ENCODE data around the gene EFR3B.

DNA sequence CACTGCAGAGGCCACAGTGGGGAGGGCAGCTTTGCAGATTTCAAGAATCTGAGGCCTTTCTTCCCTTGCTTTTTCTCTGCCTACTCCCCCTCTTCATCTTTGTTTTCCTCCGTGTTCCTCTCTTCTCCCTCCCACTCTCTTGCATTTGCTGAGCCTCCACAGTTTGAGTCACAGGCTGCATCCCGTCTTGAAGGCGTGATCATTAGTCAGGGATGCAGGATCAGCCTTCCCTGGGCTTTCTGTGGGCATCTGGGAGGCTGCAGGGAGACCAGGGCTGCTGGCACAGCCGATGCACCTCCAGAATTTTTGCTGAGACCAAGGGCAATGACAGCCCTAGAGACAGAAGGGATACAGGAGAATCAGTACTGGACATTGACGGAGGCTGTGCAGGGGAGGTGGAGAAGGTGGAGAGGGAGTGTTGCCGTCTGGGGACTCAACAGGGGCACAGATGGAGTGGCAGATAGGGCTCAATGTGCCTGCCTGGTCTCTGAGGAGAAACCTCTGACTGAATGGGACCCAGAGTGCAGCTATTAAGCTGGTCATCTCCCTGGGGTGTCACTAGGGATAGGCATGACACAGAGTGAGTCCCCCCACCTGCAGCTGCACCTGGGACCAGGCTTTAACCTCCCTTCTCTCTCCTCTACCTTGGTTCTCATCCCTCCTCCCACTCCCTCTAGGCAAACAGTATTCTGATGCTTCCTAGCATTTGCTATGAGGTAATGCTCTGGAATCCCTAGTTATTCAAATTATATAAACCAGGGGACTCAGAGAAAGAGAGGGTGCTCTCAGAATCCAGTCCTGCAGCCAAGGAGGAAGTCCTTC is 41.2 kb upstream of the EFR3B start:
- TF ChIP-seq FOXM1 (IDR thresholded peaks at IDR 0.05; ENCODE audit: borderline replicate concordance, low read depth) (no peak), CEBPB (IDR thresholded peaks at IDR 0.05) (no peak), CREB1 (IDR thresholded peaks at IDR 0.05; ENCODE audit: low read depth) (no peak), EP300 (IDR thresholded peaks at IDR 0.05; ENCODE audit: borderline replicate concordance) (no peak), ZBTB7A (IDR thresholded peaks at IDR 0.05; ENCODE audit: low read depth) (no peak), TCF12 (IDR thresholded peaks at IDR 0.05; ENCODE audit: low read depth) (no peak), RAD21 (IDR thresholded peaks at IDR 0.05; ENCODE audit: low read depth) (no peak), YY1 (IDR thresholded peaks at IDR 0.05; ENCODE audit: low read depth) (no peak)
- TF ChIP-seq, protein P1, sequence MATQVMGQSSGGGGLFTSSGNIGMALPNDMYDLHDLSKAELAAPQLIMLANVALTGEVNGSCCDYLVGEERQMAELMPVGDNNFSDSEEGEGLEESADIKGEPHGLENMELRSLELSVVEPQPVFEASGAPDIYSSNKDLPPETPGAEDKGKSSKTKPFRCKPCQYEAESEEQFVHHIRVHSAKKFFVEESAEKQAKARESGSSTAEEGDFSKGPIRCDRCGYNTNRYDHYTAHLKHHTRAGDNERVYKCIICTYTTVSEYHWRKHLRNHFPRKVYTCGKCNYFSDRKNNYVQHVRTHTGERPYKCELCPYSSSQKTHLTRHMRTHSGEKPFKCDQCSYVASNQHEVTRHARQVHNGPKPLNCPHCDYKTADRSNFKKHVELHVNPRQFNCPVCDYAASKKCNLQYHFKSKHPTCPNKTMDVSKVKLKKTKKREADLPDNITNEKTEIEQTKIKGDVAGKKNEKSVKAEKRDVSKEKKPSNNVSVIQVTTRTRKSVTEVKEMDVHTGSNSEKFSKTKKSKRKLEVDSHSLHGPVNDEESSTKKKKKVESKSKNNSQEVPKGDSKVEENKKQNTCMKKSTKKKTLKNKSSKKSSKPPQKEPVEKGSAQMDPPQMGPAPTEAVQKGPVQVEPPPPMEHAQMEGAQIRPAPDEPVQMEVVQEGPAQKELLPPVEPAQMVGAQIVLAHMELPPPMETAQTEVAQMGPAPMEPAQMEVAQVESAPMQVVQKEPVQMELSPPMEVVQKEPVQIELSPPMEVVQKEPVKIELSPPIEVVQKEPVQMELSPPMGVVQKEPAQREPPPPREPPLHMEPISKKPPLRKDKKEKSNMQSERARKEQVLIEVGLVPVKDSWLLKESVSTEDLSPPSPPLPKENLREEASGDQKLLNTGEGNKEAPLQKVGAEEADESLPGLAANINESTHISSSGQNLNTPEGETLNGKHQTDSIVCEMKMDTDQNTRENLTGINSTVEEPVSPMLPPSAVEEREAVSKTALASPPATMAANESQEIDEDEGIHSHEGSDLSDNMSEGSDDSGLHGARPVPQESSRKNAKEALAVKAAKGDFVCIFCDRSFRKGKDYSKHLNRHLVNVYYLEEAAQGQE (IDR thresholded peaks at IDR 0.05; ENCODE audit: low read depth): no peak
- TF ChIP-seq, protein P2, sequence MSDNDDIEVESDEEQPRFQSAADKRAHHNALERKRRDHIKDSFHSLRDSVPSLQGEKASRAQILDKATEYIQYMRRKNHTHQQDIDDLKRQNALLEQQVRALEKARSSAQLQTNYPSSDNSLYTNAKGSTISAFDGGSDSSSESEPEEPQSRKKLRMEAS (IDR thresholded peaks at IDR 0.05): no peak
- TF ChIP-seq, protein P3, sequence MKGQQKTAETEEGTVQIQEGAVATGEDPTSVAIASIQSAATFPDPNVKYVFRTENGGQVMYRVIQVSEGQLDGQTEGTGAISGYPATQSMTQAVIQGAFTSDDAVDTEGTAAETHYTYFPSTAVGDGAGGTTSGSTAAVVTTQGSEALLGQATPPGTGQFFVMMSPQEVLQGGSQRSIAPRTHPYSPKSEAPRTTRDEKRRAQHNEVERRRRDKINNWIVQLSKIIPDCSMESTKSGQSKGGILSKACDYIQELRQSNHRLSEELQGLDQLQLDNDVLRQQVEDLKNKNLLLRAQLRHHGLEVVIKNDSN (IDR thresholded peaks at IDR 0.05): no peak
